ENCODE results near the gene PCYT1B. TPM values are rescaled to one million over a fixed set of nuclear protein-coding genes. Genes with fewer than 3 reads are reported as not detected.
"Not testable (repeated sequence)": the region's sequence is repeated elsewhere in the genome, so short reads cannot be mapped to it uniquely, and the experiment has no call there.

The PCYT1B gene
- total RNA-seq, 2 experiments from 2014 or later: 0.43 to 0.44 TPM

- H3K27me3 Mint-ChIP-seq: peaks cover 6% of the 10 kb centered on the region
- H3K4me3 Mint-ChIP-seq: no peak overlapping the region
- DNase-seq (no peak), ATAC-seq (no peak)
- H3K4me1 Mint-ChIP-seq: peaks cover 22% of the 10 kb centered on the region
- no peaks in the 10 kb centered on the region for H3K36me3 Mint-ChIP-seq (ENCODE audit: low read depth)
- no peak overlapping the region for H3K27ac Mint-ChIP-seq
- intact Hi-C loops (cut with DNase I, micrococcal nuclease): loop anchor here in 1 of 2 experiments (10.0 kb wide), 1 partner anchor 372 kb away; the partner anchor contains the start of gene ARX
- POLR2A ChIA-PET: no interaction called here
- H3K9me3 Mint-ChIP-seq (ENCODE audit: low read depth): no peaks in the 10 kb centered on the region
- CTCF ChIA-PET: no interaction called here
These were observed 4.0 kb downstream of the PCYT1B start for GRCh38 chrX:24643116-24643515.

- H3K9me3 Mint-ChIP-seq (ENCODE audit: low read depth): no peaks in the 10 kb centered on the region
- ATAC-seq (no peak), DNase-seq (no peak)
- no peak overlapping the region for H3K4me3 Mint-ChIP-seq
- H3K27ac Mint-ChIP-seq: no peak overlapping the region
- no peaks in the 10 kb centered on the region for H3K36me3 Mint-ChIP-seq (ENCODE audit: low read depth)
- no peaks in the 10 kb centered on the region for H3K4me1 Mint-ChIP-seq
- intact Hi-C loops (cut with DNase I, micrococcal nuclease): no loop called here
- ChIA-PET POLR2A (no interaction called here), CTCF (interaction anchor here (1.4 kb wide), 1 partner anchor 275 kb away, joined by 3 read pairs; no protein-coding TSS in a partner anchor)
- peaks cover 6% of the 10 kb centered on the region for H3K27me3 Mint-ChIP-seq
These were observed 17.4 kb downstream of the PCYT1B start for GRCh38 chrX:24629701-24630100.

GRCh38 chrX:24619647-24620046 lies 27.5 kb downstream of the PCYT1B start:
- no peaks in the 10 kb centered on the region for H3K4me1 Mint-ChIP-seq
- H3K36me3 Mint-ChIP-seq (ENCODE audit: low read depth): no peaks in the 10 kb centered on the region
- ChIA-PET CTCF (no interaction called here), POLR2A (no interaction called here)
- no peaks in the 10 kb centered on the region for H3K9me3 Mint-ChIP-seq (ENCODE audit: low read depth)
- H3K27ac Mint-ChIP-seq: no peak overlapping the region
- DNase-seq (no peak), ATAC-seq (no peak)
- intact Hi-C loops (cut with DNase I, micrococcal nuclease): no loop called here
- H3K4me3 Mint-ChIP-seq: no peak overlapping the region
- no peaks in the 10 kb centered on the region for H3K27me3 Mint-ChIP-seq

GRCh38 chrX:24610516-24610915 lies 36.6 kb downstream of the PCYT1B start:
- Mint-ChIP-seq H3K36me3 (ENCODE audit: low read depth) (no peaks in the 10 kb centered on the region), H3K9me3 (ENCODE audit: low read depth) (no peaks in the 10 kb centered on the region), H3K27me3 (no peaks in the 10 kb centered on the region), H3K4me3 (no peak overlapping the region), H3K27ac (no peak overlapping the region), H3K4me1 (no peaks in the 10 kb centered on the region)
- CTCF ChIA-PET: no interaction called here
- ATAC-seq (no peak), DNase-seq (no peak)
- intact Hi-C loops (cut with DNase I, micrococcal nuclease): no loop called here
- POLR2A ChIA-PET: no interaction called here

- Mint-ChIP-seq H3K27me3 (no peaks in the 10 kb centered on the region), H3K4me3 (no peak overlapping the region), H3K9me3 (ENCODE audit: low read depth) (no peaks in the 10 kb centered on the region), H3K27ac (no peak overlapping the region), H3K36me3 (ENCODE audit: low read depth) (no peaks in the 10 kb centered on the region), H3K4me1 (no peaks in the 10 kb centered on the region)
- ATAC-seq (no peak), DNase-seq (no peak)
- CTCF ChIA-PET: no interaction called here
- intact Hi-C loops (cut with DNase I, micrococcal nuclease): no loop called here
- POLR2A ChIA-PET: no interaction called here
These were observed 39.5 kb downstream of the PCYT1B start for GRCh38 chrX:24607616-24608015.

GRCh38 chrX:24605941-24606340 lies 41.2 kb downstream of the PCYT1B start:
- CTCF ChIA-PET; H3K36me3 Mint-ChIP-seq (ENCODE audit: low read depth); H3K27ac Mint-ChIP-seq; DNase-seq; intact Hi-C loops (cut with DNase I, micrococcal nuclease); H3K27me3 Mint-ChIP-seq; POLR2A ChIA-PET; H3K4me1 Mint-ChIP-seq; ATAC-seq; H3K9me3 Mint-ChIP-seq (ENCODE audit: low read depth); H3K4me3 Mint-ChIP-seq: not testable (repeated sequence)

- Mint-ChIP-seq H3K4me3 (no peak overlapping the region), H3K9me3 (ENCODE audit: low read depth) (no peaks in the 10 kb centered on the region), H3K27ac (no peak overlapping the region), H3K36me3 (ENCODE audit: low read depth) (no peaks in the 10 kb centered on the region), H3K27me3 (no peaks in the 10 kb centered on the region), H3K4me1 (no peaks in the 10 kb centered on the region)
- ChIA-PET POLR2A (no interaction called here), CTCF (no interaction called here)
- intact Hi-C loops (cut with DNase I, micrococcal nuclease): no loop called here
- ATAC-seq (no peak), DNase-seq (no peak)
These were observed 44.0 kb downstream of the PCYT1B start for GRCh38 chrX:24603191-24603590.

- ATAC-seq (no peak), DNase-seq (no peak)
- no peak overlapping the region for H3K27ac Mint-ChIP-seq
- CTCF ChIA-PET: no interaction called here
- H3K4me3 Mint-ChIP-seq: no peak overlapping the region
- POLR2A ChIA-PET: no interaction called here
- intact Hi-C loops (cut with DNase I, micrococcal nuclease): no loop called here
- H3K36me3 Mint-ChIP-seq (ENCODE audit: low read depth): no peaks in the 10 kb centered on the region
- no peaks in the 10 kb centered on the region for H3K27me3 Mint-ChIP-seq
- no peaks in the 10 kb centered on the region for H3K4me1 Mint-ChIP-seq
- H3K9me3 Mint-ChIP-seq (ENCODE audit: low read depth): no peaks in the 10 kb centered on the region
These were observed 45.3 kb downstream of the PCYT1B start for GRCh38 chrX:24601858-24602257.

GRCh38 chrX:24594501-24594900 lies 52.6 kb downstream of the PCYT1B start:
- Mint-ChIP-seq H3K9me3 (ENCODE audit: low read depth) (no peaks in the 10 kb centered on the region), H3K36me3 (ENCODE audit: low read depth) (no peaks in the 10 kb centered on the region), H3K27ac (no peak overlapping the region), H3K4me3 (no peak overlapping the region), H3K27me3 (no peaks in the 10 kb centered on the region), H3K4me1 (no peaks in the 10 kb centered on the region)
- intact Hi-C loops (cut with DNase I, micrococcal nuclease): no loop called here
- CTCF ChIA-PET: no interaction called here
- ATAC-seq (no peak), DNase-seq (no peak)
- POLR2A ChIA-PET: no interaction called here

GRCh38 chrX:24590111-24590510 lies 57.0 kb downstream of the PCYT1B start:
- intact Hi-C loops (cut with DNase I, micrococcal nuclease): no loop called here
- H3K27me3 Mint-ChIP-seq: no peaks in the 10 kb centered on the region
- H3K4me3 Mint-ChIP-seq: no peak overlapping the region
- no peaks in the 10 kb centered on the region for H3K36me3 Mint-ChIP-seq (ENCODE audit: low read depth)
- ATAC-seq: no peak
- DNase-seq: no peak
- H3K27ac Mint-ChIP-seq: no peak overlapping the region
- ChIA-PET CTCF (no interaction called here), POLR2A (no interaction called here)
- H3K9me3 Mint-ChIP-seq (ENCODE audit: low read depth): no peaks in the 10 kb centered on the region
- no peaks in the 10 kb centered on the region for H3K4me1 Mint-ChIP-seq

- ATAC-seq (no peak), DNase-seq (no peak)
- Mint-ChIP-seq H3K9me3 (ENCODE audit: low read depth) (no peaks in the 10 kb centered on the region), H3K36me3 (ENCODE audit: low read depth) (no peaks in the 10 kb centered on the region), H3K27me3 (no peaks in the 10 kb centered on the region), H3K4me1 (peaks cover 3% of the 10 kb centered on the region), H3K4me3 (no peak overlapping the region), H3K27ac (no peak overlapping the region)
- intact Hi-C loops (cut with DNase I, micrococcal nuclease): no loop called here
- ChIA-PET CTCF (no interaction called here), POLR2A (no interaction called here)
These were observed 70.1 kb downstream of the PCYT1B start for GRCh38 chrX:24577091-24577490.

GRCh38 chrX:24575496-24575895 lies 71.7 kb downstream of the PCYT1B start:
- H3K4me1 Mint-ChIP-seq: peaks cover 3% of the 10 kb centered on the region
- DNase-seq: no peak
- no peak overlapping the region for H3K4me3 Mint-ChIP-seq
- CTCF ChIA-PET: no interaction called here
- H3K27ac Mint-ChIP-seq: no peak overlapping the region
- no peaks in the 10 kb centered on the region for H3K36me3 Mint-ChIP-seq (ENCODE audit: low read depth)
- H3K27me3 Mint-ChIP-seq: no peaks in the 10 kb centered on the region
- ATAC-seq: no peak
- intact Hi-C loops (cut with DNase I, micrococcal nuclease): no loop called here
- POLR2A ChIA-PET: no interaction called here
- H3K9me3 Mint-ChIP-seq (ENCODE audit: low read depth): no peaks in the 10 kb centered on the region

GRCh38 chrX:24574743-24575142 lies 72.4 kb downstream of the PCYT1B start:
- intact Hi-C loops (cut with DNase I, micrococcal nuclease): no loop called here
- no peaks in the 10 kb centered on the region for H3K36me3 Mint-ChIP-seq (ENCODE audit: low read depth)
- H3K9me3 Mint-ChIP-seq (ENCODE audit: low read depth): no peaks in the 10 kb centered on the region
- CTCF ChIA-PET: interaction anchor here (0.7 kb wide), 1 partner anchor 278 kb away, joined by 4 read pairs; no protein-coding TSS in a partner anchor
- no peak overlapping the region for H3K4me3 Mint-ChIP-seq
- ATAC-seq: peak; percentile 68
- DNase-seq: peak; percentile 6
- POLR2A ChIA-PET: no interaction called here
- H3K27me3 Mint-ChIP-seq: no peaks in the 10 kb centered on the region
- H3K27ac Mint-ChIP-seq: no peak overlapping the region
- peaks cover 3% of the 10 kb centered on the region for H3K4me1 Mint-ChIP-seq

Measured in activated CD4-positive, alpha-beta T cell treated with anti-CD3 and anti-CD28 coated beads for 36 hours (primary cell).